GM23338 (cell line): ENCODE results near the gene ARHGAP32. TPM values are rescaled to one million over a fixed set of nuclear protein-coding genes. Genes with fewer than 3 reads are reported as not detected.

Source experiments
- ATAC-seq: fragments of 200-7000 bp; cut with Tn5 transposase; 3 replicates; pipeline ENCODE4 v1.9.1; 2020
- DNase-seq: peaks from one replicate; pipeline ENCODE4 v3.0.0-alpha.2; 2015; ENCODE audit warnings: low spot score
- H2AFZ ChIP-seq: fragments of 200-600 bp; sonication (generic); 2 replicates; pipeline ENCODE4 v1.8.0; 2016; ENCODE audit warnings: antibody characterized with exemption, mild to moderate bottlenecking, moderate library complexity
- H3F3A ChIP-seq: fragments of 200-600 bp; sonication (generic); replicated peaks from 2 replicates; pipeline ENCODE4 v1.8.0; 2017; ENCODE audit warnings: antibody characterized with exemption, mixed run types, low read depth
- H3K27ac ChIP-seq: fragments of 200-600 bp; sonication (generic); 2 replicates; pipeline ENCODE4 v1.6.1; 2016; ENCODE audit warnings: low read depth
- H3K27me3 ChIP-seq: fragments of 200-600 bp; sonication (generic); 2 replicates; pipeline ENCODE4 v1.8.0; 2016; ENCODE audit warnings: mild to moderate bottlenecking, mixed run types, moderate library complexity; ENCODE audit not compliant: insufficient read depth
- H3K36me3 ChIP-seq: fragments of 200-600 bp; sonication (generic); 2 replicates; pipeline ENCODE4 v1.8.0; 2016; ENCODE audit warnings: mild to moderate bottlenecking; ENCODE audit not compliant: insufficient read depth
- H3K4me1 ChIP-seq: fragments of 200-600 bp; sonication (generic); 2 replicates; pipeline ENCODE4 v1.8.0; 2016; ENCODE audit warnings: mild to moderate bottlenecking, moderate library complexity; ENCODE audit not compliant: insufficient read depth
- H3K4me2 ChIP-seq: fragments of 200-600 bp; sonication (generic); 2 replicates; pipeline ENCODE4 v1.7.1; 2017; ENCODE audit warnings: mixed run types
- H3K4me3 ChIP-seq: fragments of 200-600 bp; sonication (generic); 2 replicates; pipeline ENCODE4 v1.6.1; 2016; ENCODE audit warnings: mixed run types
- H3K79me2 ChIP-seq: fragments of 200-600 bp; sonication (generic); replicated peaks from 2 replicates; pipeline ENCODE4 v1.8.0; 2017; ENCODE audit warnings: mild to moderate bottlenecking; ENCODE audit not compliant: insufficient read depth
- H3K9me2 ChIP-seq: fragments of 200-600 bp; sonication (generic); 2 replicates; pipeline ENCODE4 v1.8.0; 2017; ENCODE audit not compliant: insufficient read depth
- H4K20me1 ChIP-seq: fragments of 200-600 bp; sonication (generic); replicated peaks from 2 replicates; pipeline ENCODE4 v1.8.0; 2017; ENCODE audit warnings: mild to moderate bottlenecking; ENCODE audit not compliant: insufficient read depth
- H3K27ac Mint-ChIP-seq: 2 replicates; pipeline ENCODE4 v1.8.0; 2020; ENCODE audit warnings: inconsistent platforms, mild to moderate bottlenecking, moderate library complexity, mixed read lengths
- H3K27me3 Mint-ChIP-seq: 3 replicates; pipeline ENCODE4 v1.8.0; 2022; ENCODE audit warnings: low read depth, mild to moderate bottlenecking, moderate library complexity, mixed read lengths, inconsistent platforms; ENCODE audit not compliant: insufficient read depth, poor library complexity
- H3K36me3 Mint-ChIP-seq: 3 replicates; pipeline ENCODE4 v1.8.0; 2021; ENCODE audit warnings: low read depth, mild to moderate bottlenecking, inconsistent platforms, moderate library complexity, mixed read lengths
- H3K4me1 Mint-ChIP-seq: 3 replicates; pipeline ENCODE4 v1.8.0; 2020; ENCODE audit warnings: mild to moderate bottlenecking, inconsistent platforms, mixed read lengths
- H3K4me3 Mint-ChIP-seq: 3 replicates; pipeline ENCODE4 v1.8.0; 2021; ENCODE audit warnings: moderate library complexity, mild to moderate bottlenecking, inconsistent platforms, mixed read lengths
- H3K9me3 Mint-ChIP-seq: 3 replicates; pipeline ENCODE4 v1.8.0; 2020; ENCODE audit warnings: moderate library complexity, mild to moderate bottlenecking, inconsistent platforms, mixed read lengths
- CREB1 ChIP-seq: fragments of 250-450 bp; sonication (Bioruptor Pico); IDR thresholded peaks from 2 replicates; pipeline ENCODE4 v1.5.0; 2020; ENCODE audit warnings: low read depth, mild to moderate bottlenecking, moderate library complexity
- EZH2 ChIP-seq: fragments of 200-600 bp; sonication (generic); IDR thresholded peaks from one replicate; pipeline ENCODE4 v1.8.0; 2017; ENCODE audit warnings: antibody characterized with exemption, mild to moderate bottlenecking, low read depth; ENCODE audit not compliant: unreplicated experiment
- EZH2phosphoT487 ChIP-seq: fragments of 200-600 bp; sonication (generic); IDR thresholded peaks from one replicate; pipeline ENCODE4 v1.8.1; 2018; ENCODE audit warnings: antibody characterized with exemption; ENCODE audit not compliant: unreplicated experiment
- JUNB ChIP-seq: IDR thresholded peaks from one replicate; pipeline ENCODE4 v1.6.1; 2016; ENCODE audit warnings: antibody characterized with exemption; ENCODE audit not compliant: unreplicated experiment
- NANOG ChIP-seq: IDR thresholded peaks from 2 replicates; pipeline ENCODE4 v1.6.1; 2016; ENCODE audit warnings: antibody characterized with exemption, borderline replicate concordance
- POLR2AphosphoS5 ChIP-seq: IDR thresholded peaks from 2 replicates; pipeline ENCODE4 v1.6.1; 2016; ENCODE audit warnings: antibody characterized with exemption, low read depth
- STAT1 ChIP-seq: IDR thresholded peaks from one replicate; pipeline ENCODE4 v1.6.1; 2016; ENCODE audit warnings: antibody characterized with exemption; ENCODE audit not compliant: unreplicated experiment
- ZNF114 ChIP-seq: fragments of 250-450 bp; sonication (Bioruptor Pico); IDR thresholded peaks from 2 replicates; pipeline ENCODE4 v1.5.0; 2020; ENCODE audit warnings: mild to moderate bottlenecking, moderate library complexity
- ZNF331 ChIP-seq: fragments of 250-450 bp; sonication (Bioruptor Pico); IDR thresholded peaks from 2 replicates; pipeline ENCODE4 v1.5.0; 2020; ENCODE audit warnings: low read depth, mild to moderate bottlenecking, moderate library complexity
- polyA plus RNA-seq: library from polyadenylated mRNA; unstranded; fragments of >200 nt; fragmentation: Nextera tagmentation; extraction: Ambion mirVana; gene quantifications from 2 replicates; pipeline ENCODE4 v1.2.1, GENCODE V29; 2016
- total RNA-seq: library from RNA; depleted of rRNA; stranded (reverse); fragments of >200 nt; shearing (Covaris generic); gene quantifications from 2 replicates; pipeline ENCODE4 v1.2.3, GENCODE V29; 2014
- TF ChIP-seq, protein P1 (sequence below), 2 experiments: fragments of 200-600 bp in 1 of 2; sonication (generic) in 1 of 2; conservative IDR thresholded peaks; 2 replicates each; pipeline versions ENCODE4 v1.5.1 to v1.6.1; 2016 to 2017; ENCODE audit warnings: antibody characterized with exemption in 2 of 2, low read depth in 2 of 2, mild to moderate bottlenecking in 2 of 2, moderate library complexity in 1 of 2
- TF ChIP-seq, protein P2 (sequence below): fragments of 250-450 bp; sonication (Bioruptor Pico); IDR thresholded peaks from 2 replicates; pipeline ENCODE4 v1.5.0; 2020; ENCODE audit warnings: mild to moderate bottlenecking, moderate library complexity
- TF ChIP-seq, protein P3 (sequence below): IDR thresholded peaks from 2 replicates; pipeline ENCODE4 v1.6.1; 2016; ENCODE audit warnings: antibody characterized with exemption
- TF ChIP-seq, protein P4 (sequence below): IDR thresholded peaks from one replicate; pipeline ENCODE4 v1.6.1; 2018; ENCODE audit warnings: antibody characterized with exemption; ENCODE audit not compliant: unreplicated experiment

Gene ARHGAP32
- total and polyA plus RNA-seq, 2 experiments from 2014 or later: 3.9 to 17.2 TPM

DNA sequence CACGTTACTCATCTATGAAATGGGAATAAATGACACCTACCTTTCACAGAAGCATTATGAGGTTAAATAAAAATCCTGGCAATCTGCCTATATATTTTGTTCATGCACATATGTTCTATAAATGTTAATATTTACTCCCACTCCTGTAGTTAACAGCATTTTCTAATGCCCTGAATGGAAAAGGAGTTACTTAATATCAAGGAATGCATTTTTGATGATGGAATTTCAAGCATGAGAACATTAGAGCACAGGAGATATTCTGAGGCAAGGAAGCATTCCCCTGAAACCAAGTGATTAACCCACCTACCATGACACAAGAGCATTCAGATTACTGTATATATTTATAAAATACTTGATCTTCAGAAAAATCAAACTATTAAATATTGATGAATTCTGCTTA lies 102.1 kb downstream of the ARHGAP32 start:
- Histone ChIP-seq H4K20me1 (no peaks in the 10 kb centered on the region; the same call in 1 of the 2 replicates), H3K4me1 (no peaks in the 10 kb centered on the region), H3K4me3 (no peak overlapping the region), H3K27ac (no peak overlapping the region), H3K36me3 (no peaks in the 10 kb centered on the region), H3K79me2 (no peaks in the 10 kb centered on the region), H3K4me2 (no peak overlapping the region), H3F3A (no peaks in the 10 kb centered on the region), H3K27me3 (no peaks in the 10 kb centered on the region), H3K9me2 (no peaks in the 10 kb centered on the region), H2AFZ (no peak overlapping the region)
- no peak for ATAC-seq
- Mint-ChIP-seq H3K27ac (no peak overlapping the region), H3K4me1 (no peaks in the 10 kb centered on the region; the same call in 2 of the 3 replicates), H3K9me3 (no peaks in the 10 kb centered on the region), H3K4me3 (no peak overlapping the region), H3K27me3 (no peaks in the 10 kb centered on the region), H3K36me3 (no peaks in the 10 kb centered on the region; the same call in 2 of the 3 replicates)
- no peak for DNase-seq
- TF ChIP-seq, protein P1, sequence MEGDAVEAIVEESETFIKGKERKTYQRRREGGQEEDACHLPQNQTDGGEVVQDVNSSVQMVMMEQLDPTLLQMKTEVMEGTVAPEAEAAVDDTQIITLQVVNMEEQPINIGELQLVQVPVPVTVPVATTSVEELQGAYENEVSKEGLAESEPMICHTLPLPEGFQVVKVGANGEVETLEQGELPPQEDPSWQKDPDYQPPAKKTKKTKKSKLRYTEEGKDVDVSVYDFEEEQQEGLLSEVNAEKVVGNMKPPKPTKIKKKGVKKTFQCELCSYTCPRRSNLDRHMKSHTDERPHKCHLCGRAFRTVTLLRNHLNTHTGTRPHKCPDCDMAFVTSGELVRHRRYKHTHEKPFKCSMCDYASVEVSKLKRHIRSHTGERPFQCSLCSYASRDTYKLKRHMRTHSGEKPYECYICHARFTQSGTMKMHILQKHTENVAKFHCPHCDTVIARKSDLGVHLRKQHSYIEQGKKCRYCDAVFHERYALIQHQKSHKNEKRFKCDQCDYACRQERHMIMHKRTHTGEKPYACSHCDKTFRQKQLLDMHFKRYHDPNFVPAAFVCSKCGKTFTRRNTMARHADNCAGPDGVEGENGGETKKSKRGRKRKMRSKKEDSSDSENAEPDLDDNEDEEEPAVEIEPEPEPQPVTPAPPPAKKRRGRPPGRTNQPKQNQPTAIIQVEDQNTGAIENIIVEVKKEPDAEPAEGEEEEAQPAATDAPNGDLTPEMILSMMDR (conservative IDR thresholded peaks at IDR 0.05; ENCODE audit: low read depth in 2 of 2): no peak
- no peak for TF ChIP-seq CREB1 (CRISPR knock-in tag)
- TF ChIP-seq STAT1: no peak
- TF ChIP-seq NANOG: no peak
- no peak for TF ChIP-seq ZNF114
- TF ChIP-seq POLR2AphosphoS5: no peak
- TF ChIP-seq, protein P2, sequence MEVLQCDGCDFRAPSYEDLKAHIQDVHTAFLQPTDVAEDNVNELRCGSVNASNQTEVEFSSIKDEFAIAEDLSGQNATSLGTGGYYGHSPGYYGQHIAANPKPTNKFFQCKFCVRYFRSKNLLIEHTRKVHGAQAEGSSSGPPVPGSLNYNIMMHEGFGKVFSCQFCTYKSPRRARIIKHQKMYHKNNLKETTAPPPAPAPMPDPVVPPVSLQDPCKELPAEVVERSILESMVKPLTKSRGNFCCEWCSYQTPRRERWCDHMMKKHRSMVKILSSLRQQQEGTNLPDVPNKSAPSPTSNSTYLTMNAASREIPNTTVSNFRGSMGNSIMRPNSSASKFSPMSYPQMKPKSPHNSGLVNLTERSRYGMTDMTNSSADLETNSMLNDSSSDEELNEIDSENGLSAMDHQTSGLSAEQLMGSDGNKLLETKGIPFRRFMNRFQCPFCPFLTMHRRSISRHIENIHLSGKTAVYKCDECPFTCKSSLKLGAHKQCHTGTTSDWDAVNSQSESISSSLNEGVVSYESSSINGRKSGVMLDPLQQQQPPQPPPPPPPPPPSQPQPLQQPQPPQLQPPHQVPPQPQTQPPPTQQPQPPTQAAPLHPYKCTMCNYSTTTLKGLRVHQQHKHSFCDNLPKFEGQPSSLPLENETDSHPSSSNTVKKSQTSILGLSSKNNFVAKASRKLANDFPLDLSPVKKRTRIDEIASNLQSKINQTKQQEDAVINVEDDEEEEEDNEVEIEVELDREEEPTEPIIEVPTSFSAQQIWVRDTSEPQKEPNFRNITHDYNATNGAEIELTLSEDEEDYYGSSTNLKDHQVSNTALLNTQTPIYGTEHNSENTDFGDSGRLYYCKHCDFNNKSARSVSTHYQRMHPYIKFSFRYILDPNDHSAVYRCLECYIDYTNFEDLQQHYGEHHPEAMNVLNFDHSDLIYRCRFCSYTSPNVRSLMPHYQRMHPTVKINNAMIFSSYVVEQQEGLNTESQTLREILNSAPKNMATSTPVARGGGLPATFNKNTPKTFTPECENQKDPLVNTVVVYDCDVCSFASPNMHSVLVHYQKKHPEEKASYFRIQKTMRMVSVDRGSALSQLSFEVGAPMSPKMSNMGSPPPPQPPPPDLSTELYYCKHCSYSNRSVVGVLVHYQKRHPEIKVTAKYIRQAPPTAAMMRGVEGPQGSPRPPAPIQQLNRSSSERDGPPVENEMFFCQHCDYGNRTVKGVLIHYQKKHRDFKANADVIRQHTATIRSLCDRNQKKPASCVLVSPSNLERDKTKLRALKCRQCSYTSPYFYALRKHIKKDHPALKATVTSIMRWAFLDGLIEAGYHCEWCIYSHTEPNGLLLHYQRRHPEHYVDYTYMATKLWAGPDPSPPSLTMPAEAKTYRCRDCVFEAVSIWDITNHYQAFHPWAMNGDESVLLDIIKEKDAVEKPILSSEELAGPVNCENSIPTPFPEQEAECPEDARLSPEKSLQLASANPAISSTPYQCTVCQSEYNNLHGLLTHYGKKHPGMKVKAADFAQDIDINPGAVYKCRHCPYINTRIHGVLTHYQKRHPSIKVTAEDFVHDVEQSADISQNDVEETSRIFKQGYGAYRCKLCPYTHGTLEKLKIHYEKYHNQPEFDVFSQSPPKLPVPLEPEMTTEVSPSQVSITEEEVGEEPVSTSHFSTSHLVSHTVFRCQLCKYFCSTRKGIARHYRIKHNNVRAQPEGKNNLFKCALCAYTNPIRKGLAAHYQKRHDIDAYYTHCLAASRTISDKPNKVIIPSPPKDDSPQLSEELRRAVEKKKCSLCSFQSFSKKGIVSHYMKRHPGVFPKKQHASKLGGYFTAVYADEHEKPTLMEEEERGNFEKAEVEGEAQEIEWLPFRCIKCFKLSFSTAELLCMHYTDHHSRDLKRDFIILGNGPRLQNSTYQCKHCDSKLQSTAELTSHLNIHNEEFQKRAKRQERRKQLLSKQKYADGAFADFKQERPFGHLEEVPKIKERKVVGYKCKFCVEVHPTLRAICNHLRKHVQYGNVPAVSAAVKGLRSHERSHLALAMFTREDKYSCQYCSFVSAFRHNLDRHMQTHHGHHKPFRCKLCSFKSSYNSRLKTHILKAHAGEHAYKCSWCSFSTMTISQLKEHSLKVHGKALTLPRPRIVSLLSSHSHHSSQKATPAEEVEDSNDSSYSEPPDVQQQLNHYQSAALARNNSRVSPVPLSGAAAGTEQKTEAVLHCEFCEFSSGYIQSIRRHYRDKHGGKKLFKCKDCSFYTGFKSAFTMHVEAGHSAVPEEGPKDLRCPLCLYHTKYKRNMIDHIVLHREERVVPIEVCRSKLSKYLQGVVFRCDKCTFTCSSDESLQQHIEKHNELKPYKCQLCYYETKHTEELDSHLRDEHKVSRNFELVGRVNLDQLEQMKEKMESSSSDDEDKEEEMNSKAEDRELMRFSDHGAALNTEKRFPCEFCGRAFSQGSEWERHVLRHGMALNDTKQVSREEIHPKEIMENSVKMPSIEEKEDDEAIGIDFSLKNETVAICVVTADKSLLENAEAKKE (CRISPR knock-in tag): no peak
- TF ChIP-seq EZH2phosphoT487: no peak
- TF ChIP-seq JUNB: no peak
- no peak for TF ChIP-seq ZNF331 (CRISPR knock-in tag)
- TF ChIP-seq, protein P3, sequence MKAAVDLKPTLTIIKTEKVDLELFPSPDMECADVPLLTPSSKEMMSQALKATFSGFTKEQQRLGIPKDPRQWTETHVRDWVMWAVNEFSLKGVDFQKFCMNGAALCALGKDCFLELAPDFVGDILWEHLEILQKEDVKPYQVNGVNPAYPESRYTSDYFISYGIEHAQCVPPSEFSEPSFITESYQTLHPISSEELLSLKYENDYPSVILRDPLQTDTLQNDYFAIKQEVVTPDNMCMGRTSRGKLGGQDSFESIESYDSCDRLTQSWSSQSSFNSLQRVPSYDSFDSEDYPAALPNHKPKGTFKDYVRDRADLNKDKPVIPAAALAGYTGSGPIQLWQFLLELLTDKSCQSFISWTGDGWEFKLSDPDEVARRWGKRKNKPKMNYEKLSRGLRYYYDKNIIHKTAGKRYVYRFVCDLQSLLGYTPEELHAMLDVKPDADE: no peak
- TF ChIP-seq, protein P4, sequence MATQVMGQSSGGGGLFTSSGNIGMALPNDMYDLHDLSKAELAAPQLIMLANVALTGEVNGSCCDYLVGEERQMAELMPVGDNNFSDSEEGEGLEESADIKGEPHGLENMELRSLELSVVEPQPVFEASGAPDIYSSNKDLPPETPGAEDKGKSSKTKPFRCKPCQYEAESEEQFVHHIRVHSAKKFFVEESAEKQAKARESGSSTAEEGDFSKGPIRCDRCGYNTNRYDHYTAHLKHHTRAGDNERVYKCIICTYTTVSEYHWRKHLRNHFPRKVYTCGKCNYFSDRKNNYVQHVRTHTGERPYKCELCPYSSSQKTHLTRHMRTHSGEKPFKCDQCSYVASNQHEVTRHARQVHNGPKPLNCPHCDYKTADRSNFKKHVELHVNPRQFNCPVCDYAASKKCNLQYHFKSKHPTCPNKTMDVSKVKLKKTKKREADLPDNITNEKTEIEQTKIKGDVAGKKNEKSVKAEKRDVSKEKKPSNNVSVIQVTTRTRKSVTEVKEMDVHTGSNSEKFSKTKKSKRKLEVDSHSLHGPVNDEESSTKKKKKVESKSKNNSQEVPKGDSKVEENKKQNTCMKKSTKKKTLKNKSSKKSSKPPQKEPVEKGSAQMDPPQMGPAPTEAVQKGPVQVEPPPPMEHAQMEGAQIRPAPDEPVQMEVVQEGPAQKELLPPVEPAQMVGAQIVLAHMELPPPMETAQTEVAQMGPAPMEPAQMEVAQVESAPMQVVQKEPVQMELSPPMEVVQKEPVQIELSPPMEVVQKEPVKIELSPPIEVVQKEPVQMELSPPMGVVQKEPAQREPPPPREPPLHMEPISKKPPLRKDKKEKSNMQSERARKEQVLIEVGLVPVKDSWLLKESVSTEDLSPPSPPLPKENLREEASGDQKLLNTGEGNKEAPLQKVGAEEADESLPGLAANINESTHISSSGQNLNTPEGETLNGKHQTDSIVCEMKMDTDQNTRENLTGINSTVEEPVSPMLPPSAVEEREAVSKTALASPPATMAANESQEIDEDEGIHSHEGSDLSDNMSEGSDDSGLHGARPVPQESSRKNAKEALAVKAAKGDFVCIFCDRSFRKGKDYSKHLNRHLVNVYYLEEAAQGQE: no peak
- TF ChIP-seq EZH2: no peak
